ENCODE data around the gene HJURP.

The HJURP gene

GRCh38 chr2:233858331-233858730, 4.0 kb upstream of the HJURP start:
- no peaks in the 10 kb centered on the region for H3K9me3 ChIP-seq
- TF ChIP-seq CTCF (IDR thresholded peaks at IDR 0.05): no peak
- H3K4me1 ChIP-seq: peaks cover 0 to 10% (median 7%) of the 10 kb centered on the region in 4 donors
- H3K27me3 ChIP-seq: no peaks in the 10 kb centered on the region
- no peaks in the 10 kb centered on the region for H3K36me3 ChIP-seq
- H3K27ac ChIP-seq: no peak overlapping the region
- no peak overlapping the region for H3K4me3 ChIP-seq
- DNase-seq: no peak
- intact Hi-C loops (cut with DNase I; ENCODE audit: low total_unique reads): no loop called here

- H3K4me1 ChIP-seq: peaks cover 0 to 10% (median 7%) of the 10 kb centered on the region in 4 donors
- H3K4me3 ChIP-seq: no peak overlapping the region
- no peaks in the 10 kb centered on the region for H3K36me3 ChIP-seq
- TF ChIP-seq CTCF (IDR thresholded peaks at IDR 0.05): no peak
- intact Hi-C loops (cut with DNase I; ENCODE audit: low total_unique reads): no loop called here
- no peak overlapping the region for H3K27ac ChIP-seq
- DNase-seq: peak in 1 of 2 donors; percentile 60
- no peaks in the 10 kb centered on the region for H3K27me3 ChIP-seq
- no peaks in the 10 kb centered on the region for H3K9me3 ChIP-seq
Observed at GRCh38 chr2:233857511-233858141, 3.3 kb upstream of the HJURP start.

- peaks cover 0 to 10% (median 7%) of the 10 kb centered on the region in 4 donors for H3K4me1 ChIP-seq
- DNase-seq: no peak
- no peak overlapping the region for H3K27ac ChIP-seq
- no peaks in the 10 kb centered on the region for H3K36me3 ChIP-seq
- TF ChIP-seq CTCF (IDR thresholded peaks at IDR 0.05): no peak
- H3K9me3 ChIP-seq: no peaks in the 10 kb centered on the region
- no peaks in the 10 kb centered on the region for H3K27me3 ChIP-seq
- no peak overlapping the region for H3K4me3 ChIP-seq
- intact Hi-C loops (cut with DNase I; ENCODE audit: low total_unique reads): no loop called here
Observed at GRCh38 chr2:233856184-233856583, 1.8 kb upstream of the HJURP start.

GRCh38 chr2:233855345-233855744, 1.0 kb upstream of the HJURP start:
- Histone ChIP-seq H3K4me1 (peaks cover 0 to 10% (median 7%) of the 10 kb centered on the region in 4 donors), H3K36me3 (no peaks in the 10 kb centered on the region), H3K4me3 (no peak overlapping the region), H3K27me3 (no peaks in the 10 kb centered on the region), H3K27ac (peak overlapping the region in 1 of 2 donors; percentile 78), H3K9me3 (no peaks in the 10 kb centered on the region)
- DNase-seq: no peak
- intact Hi-C loops (cut with DNase I; ENCODE audit: low total_unique reads): no loop called here
- TF ChIP-seq CTCF (IDR thresholded peaks at IDR 0.05): no peak

GRCh38 chr2:233853883-233854240, 473 bp downstream of the HJURP start:
- Histone ChIP-seq H3K4me3 (peak overlapping the region; percentile 62 to 77), H3K27me3 (no peaks in the 10 kb centered on the region), H3K9me3 (no peaks in the 10 kb centered on the region), H3K4me1 (peaks cover 0 to 10% (median 7%) of the 10 kb centered on the region in 4 donors), H3K27ac (no peak overlapping the region), H3K36me3 (no peaks in the 10 kb centered on the region)
- no peak for TF ChIP-seq CTCF (IDR thresholded peaks at IDR 0.05)
- intact Hi-C loops (cut with DNase I; ENCODE audit: low total_unique reads): no loop called here
- peak in 1 of 2 donors; percentile 51 for DNase-seq

- no peak for DNase-seq
- intact Hi-C loops (cut with DNase I; ENCODE audit: low total_unique reads): no loop called here
- Histone ChIP-seq H3K27ac (no peak overlapping the region), H3K36me3 (no peaks in the 10 kb centered on the region), H3K27me3 (no peaks in the 10 kb centered on the region), H3K4me1 (peaks cover 0 to 10% (median 7%) of the 10 kb centered on the region in 4 donors), H3K4me3 (peak overlapping the region in 1 of 2 donors; percentile 62), H3K9me3 (no peaks in the 10 kb centered on the region)
- no peak for TF ChIP-seq CTCF (IDR thresholded peaks at IDR 0.05)
Observed at GRCh38 chr2:233853353-233853752, 982 bp downstream of the HJURP start.
